HEK293 (cell line): ENCODE results near the gene GOLGA5.
"Not testable (repeated sequence)": the region's sequence is repeated elsewhere in the genome, so short reads cannot be mapped to it uniquely, and the experiment has no call there.

Experiments used
- CTCF ChIA-PET: fragments of 350-600 bp; formaldehyde crosslinking; extraction: SDS; loops from one replicate; lab custom pipeline; 2021; ENCODE audit warnings: antibody characterized with exemption; lab: Yijun Ruan, JAX
- POLR2A ChIA-PET: fragments of 300-600 bp; formaldehyde crosslinking; extraction: SDS; loops from one replicate; lab custom pipeline; 2020; ENCODE audit warnings: antibody characterized with exemption, inconsistent platforms; lab: Yijun Ruan, JAX
- H3K27ac ChIP-seq: fragments of 200-500 bp; sonication (Bioruptor generic); 2 replicates; pipeline ENCODE4 v1.5.1; 2014; ENCODE audit warnings: low read depth, low read length, control low read depth, inconsistent platforms; ENCODE audit errors: extremely low read depth
- H3K36me3 ChIP-seq, 2 experiments: fragments of 200-500 bp in 1 of 2; sonication (Bioruptor generic) in 1 of 2; 1 replicate in 1 of 2; 2 replicates in 1 of 2; pipeline ENCODE4 v1.5.1; 2014 to 2017; ENCODE audit warnings: inconsistent platforms in 2 of 2, low read length in 2 of 2; ENCODE audit not compliant: control insufficient read depth in 2 of 2, insufficient read depth in 1 of 2
- H3K4me1 ChIP-seq: fragments of 200-500 bp; sonication (Bioruptor generic); 2 replicates; pipeline ENCODE4 v1.5.1; 2014; ENCODE audit warnings: mild to moderate bottlenecking, low read length, inconsistent platforms; ENCODE audit not compliant: control insufficient read depth, insufficient read depth
- H3K4me3 ChIP-seq: 2 replicates; pipeline ENCODE4 v1.5.1; 2011; ENCODE audit warnings: low read depth, mild to moderate bottlenecking, control low read depth, low read length, moderate library complexity
- H3K9me3 ChIP-seq: fragments of 200-500 bp; sonication (Bioruptor generic); 2 replicates; pipeline ENCODE4 v1.5.1; 2014; ENCODE audit warnings: low read depth, low read length, inconsistent platforms; ENCODE audit not compliant: control insufficient read depth, insufficient read depth
- GLIS1 ChIP-seq: fragments of 450-650 bp; formaldehyde crosslinking; IDR thresholded peaks from 2 replicates; pipeline ENCODE4 v1.5.1; 2016; ENCODE audit warnings: missing biosample characterization, missing genetic modification characterization
- GLIS2 ChIP-seq: fragments of 450-650 bp; formaldehyde crosslinking; IDR thresholded peaks from 2 replicates; pipeline ENCODE4 v1.5.1; 2016; ENCODE audit warnings: missing biosample characterization, missing genetic modification characterization
- HIC1 ChIP-seq: fragments of 450-650 bp; formaldehyde crosslinking; IDR thresholded peaks from 2 replicates; pipeline ENCODE4 v1.5.1; 2016; ENCODE audit warnings: missing biosample characterization, missing genetic modification characterization
- IKZF3 ChIP-seq: fragments of 450-650 bp; IDR thresholded peaks from 2 replicates; pipeline ENCODE4 v1.5.0; 2018; ENCODE audit warnings: missing biosample characterization, mild to moderate bottlenecking, missing genetic modification characterization, moderate library complexity
- KLF9 ChIP-seq: fragments of 450-650 bp; formaldehyde crosslinking; IDR thresholded peaks from 2 replicates; pipeline ENCODE4 v1.5.1; 2016; ENCODE audit warnings: missing biosample characterization, missing genetic modification characterization, low read depth
- PRDM4 ChIP-seq: fragments of 450-650 bp; formaldehyde crosslinking; IDR thresholded peaks from 2 replicates; pipeline ENCODE4 v1.5.1; 2017; ENCODE audit warnings: missing biosample characterization, missing genetic modification characterization
- SCRT2 ChIP-seq: fragments of 450-650 bp; formaldehyde crosslinking; IDR thresholded peaks from 2 replicates; pipeline ENCODE4 v1.5.1; 2016; ENCODE audit warnings: missing biosample characterization, missing genetic modification characterization
- SP2 ChIP-seq: fragments of 450-650 bp; formaldehyde crosslinking; IDR thresholded peaks from 2 replicates; pipeline ENCODE4 v1.5.1; 2016; ENCODE audit warnings: missing biosample characterization, missing genetic modification characterization
- SP7 ChIP-seq: fragments of 450-650 bp; formaldehyde crosslinking; IDR thresholded peaks from 2 replicates; pipeline ENCODE4 v1.5.1; 2016; ENCODE audit warnings: missing biosample characterization, missing genetic modification characterization
- ZBTB20 ChIP-seq: fragments of 450-650 bp; formaldehyde crosslinking; IDR thresholded peaks from 2 replicates; pipeline ENCODE4 v1.5.1; 2016; ENCODE audit warnings: missing biosample characterization, missing genetic modification characterization
- ZBTB26 ChIP-seq: fragments of 450-650 bp; formaldehyde crosslinking; optimal IDR thresholded peaks from 2 replicates; pipeline ENCODE3; 2016; ENCODE audit warnings: missing biosample characterization, mild to moderate bottlenecking, missing genetic modification characterization
- ZBTB8A ChIP-seq: fragments of 450-650 bp; formaldehyde crosslinking; IDR thresholded peaks from 2 replicates; pipeline ENCODE4 v1.5.1; 2016; ENCODE audit warnings: missing biosample characterization, missing genetic modification characterization
- ZEB2 ChIP-seq: fragments of 450-650 bp; formaldehyde crosslinking; IDR thresholded peaks from 2 replicates; pipeline ENCODE4 v1.5.1; 2016; ENCODE audit warnings: missing biosample characterization, missing genetic modification characterization
- ZNF112 ChIP-seq: fragments of 450-650 bp; formaldehyde crosslinking; IDR thresholded peaks from 2 replicates; pipeline ENCODE4 v1.5.0; 2017; ENCODE audit warnings: missing biosample characterization, missing genetic modification characterization
- ZNF138 ChIP-seq: fragments of 450-650 bp; formaldehyde crosslinking; IDR thresholded peaks from 2 replicates; pipeline ENCODE4 v1.5.1; 2016; ENCODE audit warnings: missing biosample characterization, missing genetic modification characterization, borderline replicate concordance
- ZNF19 ChIP-seq: fragments of 450-650 bp; formaldehyde crosslinking; IDR thresholded peaks from 2 replicates; pipeline ENCODE4; 2016; ENCODE audit warnings: missing biosample characterization, missing genetic modification characterization, low read depth
- ZNF660 ChIP-seq: fragments of 450-650 bp; IDR thresholded peaks from 2 replicates; pipeline ENCODE4 v1.5.1; 2018; ENCODE audit warnings: missing biosample characterization, mild to moderate bottlenecking, missing genetic modification characterization
- ZXDB ChIP-seq: fragments of 450-650 bp; formaldehyde crosslinking; IDR thresholded peaks from 2 replicates; pipeline ENCODE4 v1.5.1; 2016; ENCODE audit warnings: missing biosample characterization, missing genetic modification characterization
- TF ChIP-seq, protein P1 (sequence below): fragments of 450-650 bp; formaldehyde crosslinking; IDR thresholded peaks from 2 replicates; pipeline ENCODE4 v1.5.1; 2017; ENCODE audit warnings: missing biosample characterization, missing genetic modification characterization

GOLGA5 gene

DNA sequence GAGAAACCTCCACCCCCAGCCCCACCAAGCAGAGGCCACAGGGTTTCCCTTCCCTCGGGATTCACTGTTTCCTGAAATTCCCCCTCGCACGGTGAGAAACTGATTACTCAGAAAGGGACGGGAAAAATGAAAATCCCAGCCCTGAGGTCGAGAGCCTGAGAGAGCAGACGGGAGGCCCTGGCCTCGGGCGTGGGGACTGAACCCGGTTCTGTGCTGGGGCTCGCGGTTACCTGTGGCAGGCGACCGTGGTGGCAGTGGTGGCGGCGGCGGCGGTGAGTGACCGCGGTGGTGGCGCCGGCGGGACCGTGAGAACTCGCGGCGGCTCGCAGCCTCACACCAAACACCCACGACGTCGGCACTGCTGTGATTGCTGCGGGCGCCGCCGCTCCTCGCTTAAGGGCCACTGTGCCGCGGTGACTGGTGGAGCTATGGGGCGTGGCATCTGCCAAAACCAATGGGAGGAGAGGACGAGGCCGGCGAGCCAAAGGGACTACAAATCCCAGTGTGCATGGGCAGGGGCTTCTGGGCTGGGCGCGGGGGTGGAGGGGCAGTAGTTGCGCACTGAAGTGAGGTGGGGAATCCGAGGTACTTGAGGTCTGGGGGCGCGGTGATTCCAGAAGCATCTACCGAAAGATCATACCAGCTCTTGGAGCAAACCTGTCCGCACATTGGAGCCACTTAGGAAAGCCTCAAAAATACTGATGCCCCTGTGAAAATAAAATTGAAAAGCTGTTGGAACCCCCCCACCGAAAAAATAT, 45.7 kb upstream of the GOLGA5 start, which contains the start of gene LGMN (continued):
- TF ChIP-seq, protein P1, sequence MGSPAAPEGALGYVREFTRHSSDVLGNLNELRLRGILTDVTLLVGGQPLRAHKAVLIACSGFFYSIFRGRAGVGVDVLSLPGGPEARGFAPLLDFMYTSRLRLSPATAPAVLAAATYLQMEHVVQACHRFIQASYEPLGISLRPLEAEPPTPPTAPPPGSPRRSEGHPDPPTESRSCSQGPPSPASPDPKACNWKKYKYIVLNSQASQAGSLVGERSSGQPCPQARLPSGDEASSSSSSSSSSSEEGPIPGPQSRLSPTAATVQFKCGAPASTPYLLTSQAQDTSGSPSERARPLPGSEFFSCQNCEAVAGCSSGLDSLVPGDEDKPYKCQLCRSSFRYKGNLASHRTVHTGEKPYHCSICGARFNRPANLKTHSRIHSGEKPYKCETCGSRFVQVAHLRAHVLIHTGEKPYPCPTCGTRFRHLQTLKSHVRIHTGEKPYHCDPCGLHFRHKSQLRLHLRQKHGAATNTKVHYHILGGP (tag by site-specific recombination), result no peak
- TF ChIP-seq SCRT2 (tag by site-specific recombination) (peak; percentile 65), HIC1 (tag by site-specific recombination) (peak; percentile 88), ZNF112 (tag by site-specific recombination) (no peak), ZEB2 (peak; percentile 77; the same call in 1 of the 2 replicates), GLIS2 (peak; percentile 55; the same call in 1 of the 2 replicates), GLIS1 (tag by site-specific recombination) (peak; percentile 45; the same call in 1 of the 2 replicates), ZXDB (peak; percentile 95), ZBTB8A (tag by site-specific recombination) (peak; percentile 54; the same call in 1 of the 2 replicates), IKZF3 (tag by site-specific recombination) (peak; percentile 55; the same call in 1 of the 2 replicates), ZNF19 (tag by site-specific recombination) (no peak), ZBTB20 (tag by site-specific recombination) (peak; percentile 55; the same call in 1 of the 2 replicates), ZBTB26 (peak; percentile 88), ZNF660 (tag by site-specific recombination) (peak; percentile 68; the same call in 1 of the 2 replicates), ZNF138 (tag by site-specific recombination) (no peak), PRDM4 (tag by site-specific recombination) (peak; percentile 12; the same call in 1 of the 2 replicates), KLF9 (tag by site-specific recombination) (peak; percentile 79), SP7 (tag by site-specific recombination) (peak; percentile 80)

- CTCF ChIA-PET, result interaction anchor here (0.6 kb wide), 1 partner anchor 617 kb away, joined by 3 read pairs; no protein-coding TSS in a partner anchor
- peak; percentile 42 for TF ChIP-seq SP2 (tag by site-specific recombination)
- TF ChIP-seq SCRT2 (tag by site-specific recombination), result peak; percentile 31; the same call in 1 of the 2 replicates
- H3K9me3 ChIP-seq, H3K4me1 ChIP-seq, H3K27ac ChIP-seq, H3K4me3 ChIP-seq, H3K36me3 ChIP-seq, POLR2A ChIA-PET: not testable (repeated sequence)
These were observed 43.8 kb upstream of the GOLGA5 start for GRCh38 chr14:92750222-92750728.
